Right lobe of liver (tissue), 4 donors: ENCODE data around the gene APOBEC3B.
"Not testable (repeated sequence)": the region's sequence is repeated elsewhere in the genome, so short reads cannot be mapped to it uniquely, and the experiment has no call there.

Source experiments
- CTCF ChIP-seq, 4 donors: fragments of 200-600 bp in 3 of 4; fragments of 450-650 bp in 1 of 4; IDR thresholded peaks; one replicate each; pipeline versions ENCODE4 v1.5.1 to v1.8.0; 2016 to 2022; ENCODE audit warnings: antibody characterized with exemption in 4 of 4, mild to moderate bottlenecking in 2 of 4
- POLR2A ChIP-seq: fragments of 450-650 bp; IDR thresholded peaks from one replicate; pipeline ENCODE4 v1.6.1; 2017; ENCODE audit warnings: antibody characterized with exemption, mild to moderate bottlenecking
- donor health status: DM: no; HTN: no; CAD: no.
- donor health status: DM: no; HTN: no; CAD: no.
- donor health status: DM: no; HTN: yes; CAD: no.

- TF ChIP-seq CTCF (IDR thresholded peaks at IDR 0.05); POLR2A: not testable (repeated sequence)
These were observed 23.6 kb upstream of the APOBEC3B start for GRCh38 chr22:38958651-38958943.
